SK-N-SH treated with all-trans-retinoic acid at 6 μM for 48 hours (cell line): ENCODE results near the gene TMEM163.

Experiments used
- ARNTL ChIP-seq: fragments of 450-650 bp; formaldehyde crosslinking; IDR thresholded peaks from 2 replicates; pipeline ENCODE4 v1.5.0; 2020; ENCODE audit warnings: low read depth, mild to moderate bottlenecking, moderate library complexity, borderline replicate concordance
- GLIS3 ChIP-seq: fragments of 250-450 bp; sonication (Bioruptor Pico); IDR thresholded peaks from 2 replicates; pipeline ENCODE4 v1.5.0; 2020; ENCODE audit warnings: mild to moderate bottlenecking, moderate library complexity
- RARB ChIP-seq: fragments of 250-450 bp; sonication (Bioruptor Pico); IDR thresholded peaks from 2 replicates; pipeline ENCODE4 v1.8.0; 2021; ENCODE audit warnings: mild to moderate bottlenecking, moderate library complexity
- ZC3H10 ChIP-seq: fragments of 250-450 bp; sonication (Bioruptor Pico); IDR thresholded peaks from 2 replicates; pipeline ENCODE4 v1.5.1; 2021; ENCODE audit warnings: mild to moderate bottlenecking, moderate library complexity
- ZFP3 ChIP-seq: fragments of 250-450 bp; sonication (Bioruptor Pico); IDR thresholded peaks from 2 replicates; pipeline ENCODE4 v1.5.0; 2020; ENCODE audit warnings: mild to moderate bottlenecking, moderate library complexity
- ZNF565 ChIP-seq: fragments of 450-650 bp; formaldehyde crosslinking; conservative IDR thresholded peaks from 2 replicates; pipeline ENCODE4 v1.5.0; 2020; ENCODE audit warnings: low read depth, mild to moderate bottlenecking, moderate library complexity
- TF ChIP-seq, protein P1 (sequence below): fragments of 250-450 bp; sonication (Bioruptor Pico); IDR thresholded peaks from 2 replicates; pipeline ENCODE4 v1.8.0; 2021; ENCODE audit warnings: low read depth, mild to moderate bottlenecking, moderate library complexity, borderline replicate concordance

GRCh38 chr2:134623046-134623445, 95.8 kb downstream of the TMEM163 start:
- no peak for TF ChIP-seq ARNTL (CRISPR knock-in tag)
- no peak for TF ChIP-seq ZFP3 (CRISPR knock-in tag)
- no peak for TF ChIP-seq GLIS3 (CRISPR knock-in tag)
- no peak for TF ChIP-seq ZNF565
- TF ChIP-seq RARB (CRISPR knock-in tag), result no peak
- no peak for TF ChIP-seq ZC3H10 (CRISPR knock-in tag)
- TF ChIP-seq, protein P1, sequence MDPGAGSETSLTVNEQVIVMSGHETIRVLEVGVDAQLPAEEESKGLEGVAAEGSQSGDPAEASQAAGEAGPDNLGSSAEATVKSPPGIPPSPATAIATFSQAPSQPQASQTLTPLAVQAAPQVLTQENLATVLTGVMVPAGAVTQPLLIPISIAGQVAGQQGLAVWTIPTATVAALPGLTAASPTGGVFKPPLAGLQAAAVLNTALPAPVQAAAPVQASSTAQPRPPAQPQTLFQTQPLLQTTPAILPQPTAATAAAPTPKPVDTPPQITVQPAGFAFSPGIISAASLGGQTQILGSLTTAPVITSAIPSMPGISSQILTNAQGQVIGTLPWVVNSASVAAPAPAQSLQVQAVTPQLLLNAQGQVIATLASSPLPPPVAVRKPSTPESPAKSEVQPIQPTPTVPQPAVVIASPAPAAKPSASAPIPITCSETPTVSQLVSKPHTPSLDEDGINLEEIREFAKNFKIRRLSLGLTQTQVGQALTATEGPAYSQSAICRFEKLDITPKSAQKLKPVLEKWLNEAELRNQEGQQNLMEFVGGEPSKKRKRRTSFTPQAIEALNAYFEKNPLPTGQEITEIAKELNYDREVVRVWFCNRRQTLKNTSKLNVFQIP (CRISPR knock-in tag), result no peak
